Calu3 (cell line): ENCODE data around the gene LARGE1. TPM values are rescaled to one million over a fixed set of nuclear protein-coding genes. Genes with fewer than 3 reads are reported as not detected.

Experiments used
- BruUV-seq: library from RNA; stranded (reverse); fragments of 400-500 nt; replicated peaks from 2 replicates; lab custom pipeline; 2021; lab: Mats Ljungman, UMichigan
- CTCF ChIA-PET: fragments of 300-600 bp; sonication (Branson Sonifier 250); formaldehyde crosslinking; loops from one replicate; lab custom pipeline; 2022; ENCODE audit warnings: antibody characterized with exemption; lab: Charles Lee
- DNase-seq: peaks from one replicate; pipeline ENCODE4 v3.0.0; 2022
- H3K27ac Mint-ChIP-seq: one replicate; pipeline ENCODE4 v1.8.0; 2022; ENCODE audit warnings: mixed read lengths; ENCODE audit not compliant: unreplicated experiment
- H3K27me3 Mint-ChIP-seq: one replicate; pipeline ENCODE4 v1.8.0; 2022; ENCODE audit warnings: mixed read lengths; ENCODE audit not compliant: unreplicated experiment
- H3K36me3 Mint-ChIP-seq: one replicate; pipeline ENCODE4 v1.8.0; 2022; ENCODE audit warnings: mild to moderate bottlenecking, moderate library complexity, mixed read lengths; ENCODE audit not compliant: insufficient read depth, unreplicated experiment
- H3K4me1 Mint-ChIP-seq: one replicate; pipeline ENCODE4 v1.8.0; 2022; ENCODE audit warnings: mild to moderate bottlenecking, low read depth, mixed read lengths; ENCODE audit not compliant: unreplicated experiment
- H3K4me3 Mint-ChIP-seq: one replicate; pipeline ENCODE4 v1.8.0; 2022; ENCODE audit warnings: mild to moderate bottlenecking, low read depth, moderate library complexity, mixed read lengths; ENCODE audit not compliant: unreplicated experiment
- H3K9me3 Mint-ChIP-seq: one replicate; pipeline ENCODE4 v1.8.0; 2022; ENCODE audit warnings: low read depth, mixed read lengths; ENCODE audit not compliant: unreplicated experiment
- CTCF ChIP-seq: fragments of 200-600 bp; IDR thresholded peaks from one replicate; pipeline ENCODE4 v1.8.0; 2022; ENCODE audit warnings: antibody characterized with exemption; ENCODE audit not compliant: unreplicated experiment
- intact Hi-C: fragments of 100-400 bp; cut with micrococcal nuclease; formaldehyde crosslinking; loops from one replicate; pipeline ENCODE4 v1.10.0; 2022; ENCODE audit not compliant: unreplicated experiment
- total RNA-seq: library from RNA; stranded (reverse); gene quantifications from 2 replicates; pipeline ENCODE4 v1.2.3, GENCODE V29; 2022

The LARGE1 gene
- total RNA-seq, 1 experiment from 2014 or later = 11.6 TPM

GRCh38 chr22:33476716-33477115, 443.6 kb downstream of the LARGE1 start:
- Mint-ChIP-seq H3K4me1 (peaks cover 27% of the 10 kb centered on the region), H3K27ac (peak overlapping the region; percentile 40), H3K9me3 (no peaks in the 10 kb centered on the region), H3K4me3 (peak overlapping the region; percentile 16), H3K36me3 (no peaks in the 10 kb centered on the region), H3K27me3 (no peaks in the 10 kb centered on the region)
- no peak for TF ChIP-seq CTCF
- peak; percentile 54 for DNase-seq
- intact Hi-C loops = loop anchor here (5.0 kb wide), 1 partner anchor 149 kb away; no protein-coding TSS in a partner anchor
- CTCF ChIA-PET = interaction anchor here (1.0 to 1.5 kb wide), 3 partner anchors 63 to 175 kb away, joined by 3 to 4 read pairs (median 3); no protein-coding TSS in a partner anchor
- BruUV-seq = no TSS peak

- Mint-ChIP-seq H3K36me3 (no peaks in the 10 kb centered on the region), H3K9me3 (peaks cover 2% of the 10 kb centered on the region), H3K27me3 (no peaks in the 10 kb centered on the region), H3K4me3 (peak overlapping the region; percentile 16), H3K27ac (peak overlapping the region; percentile 40), H3K4me1 (peaks cover 27% of the 10 kb centered on the region)
- intact Hi-C loops = loop anchor here (5.0 kb wide), 1 partner anchor 149 kb away; no protein-coding TSS in a partner anchor
- CTCF ChIA-PET = interaction anchor here (1.0 to 1.5 kb wide), 3 partner anchors 64 to 174 kb away, joined by 3 to 4 read pairs (median 3); no protein-coding TSS in a partner anchor
- no TSS peak for BruUV-seq
- TF ChIP-seq CTCF = no peak
- peak; percentile 8 for DNase-seq
These were observed 444.1 kb downstream of the LARGE1 start for GRCh38 chr22:33476206-33476605.

GRCh38 chr22:33474587-33474986, 445.7 kb downstream of the LARGE1 start:
- Mint-ChIP-seq H3K9me3 (peaks cover 2% of the 10 kb centered on the region), H3K27me3 (no peaks in the 10 kb centered on the region), H3K4me1 (peaks cover 35% of the 10 kb centered on the region), H3K4me3 (no peak overlapping the region), H3K27ac (no peak overlapping the region), H3K36me3 (no peaks in the 10 kb centered on the region)
- no peak for DNase-seq
- CTCF ChIA-PET = no interaction called here
- no TSS peak for BruUV-seq
- no peak for TF ChIP-seq CTCF
- intact Hi-C loops = no loop called here

- BruUV-seq = no TSS peak
- Mint-ChIP-seq H3K36me3 (no peaks in the 10 kb centered on the region), H3K4me1 (peaks cover 29% of the 10 kb centered on the region), H3K27me3 (no peaks in the 10 kb centered on the region), H3K9me3 (peaks cover 2% of the 10 kb centered on the region), H3K27ac (no peak overlapping the region), H3K4me3 (no peak overlapping the region)
- no peak for TF ChIP-seq CTCF
- intact Hi-C loops = no loop called here
- no peak for DNase-seq
- CTCF ChIA-PET = no interaction called here
These were observed 447.6 kb downstream of the LARGE1 start for GRCh38 chr22:33472462-33473344.
